GM19438 (cell line): ENCODE data around the gene BAZ2A.
"Not testable (repeated sequence)": the region's sequence is repeated elsewhere in the genome, so short reads cannot be mapped to it uniquely, and the experiment has no call there.

Experiments used
- ATAC-seq: cut with Tn5 transposase; IDR thresholded peaks from one replicate; pipeline ENCODE4 v1.9.1; 2021; ENCODE audit warnings: low read depth; ENCODE audit not compliant: unreplicated experiment

Gene BAZ2A

GRCh38 chr12:56630180-56630632, at the start of gene BAZ2A:
TSS of gene BAZ2A (minus strand) at chr12:56630326. CDS start at chr12:56617530, 12,796 bp downstream.
- peak; percentile 42 for ATAC-seq

GRCh38 chr12:56678852-56679251, 48.7 kb upstream of the BAZ2A start:
- no peak for ATAC-seq

GRCh38 chr12:56677680-56678079, 47.6 kb upstream of the BAZ2A start:
- no peak for ATAC-seq

GRCh38 chr12:56676851-56677580, 46.9 kb upstream of the BAZ2A start:
- ATAC-seq, result no peak

- ATAC-seq, result no peak
These were observed 41.5 kb upstream of the BAZ2A start for GRCh38 chr12:56671608-56672007.

GRCh38 chr12:56670836-56671235, 40.7 kb upstream of the BAZ2A start:
- no peak for ATAC-seq

GRCh38 chr12:56668197-56668457, 38.0 kb upstream of the BAZ2A start:
- ATAC-seq, result no peak

GRCh38 chr12:56661979-56662638, 32.0 kb upstream of the BAZ2A start:
- no peak for ATAC-seq

- ATAC-seq, result no peak
These were observed 31.4 kb upstream of the BAZ2A start for GRCh38 chr12:56661560-56661959.

- no peak for ATAC-seq
These were observed 28.8 kb upstream of the BAZ2A start for GRCh38 chr12:56658921-56659320.

- ATAC-seq, result no peak
These were observed 27.6 kb upstream of the BAZ2A start for GRCh38 chr12:56657416-56658379.

- ATAC-seq, result not testable (repeated sequence)
These were observed 23.7 kb upstream of the BAZ2A start for GRCh38 chr12:56653781-56654180.

GRCh38 chr12:56648023-56648422, 17.9 kb upstream of the BAZ2A start:
- ATAC-seq, result not testable (repeated sequence)

- ATAC-seq, result peak; percentile 98
These were observed 15.8 kb upstream of the BAZ2A start, which contains the start of gene ATP5F1B for GRCh38 chr12:56645717-56646446. TSS of gene ATP5F1B (minus strand) at chr12:56645984. CDS start at chr12:56645963, 21 bp downstream.

GRCh38 chr12:56645201-56645716, 15.1 kb upstream of the BAZ2A start:
- no peak for ATAC-seq

GRCh38 chr12:56644654-56645053, 14.5 kb upstream of the BAZ2A start:
- ATAC-seq, result no peak

- ATAC-seq, result no peak
These were observed 11.1 kb upstream of the BAZ2A start for GRCh38 chr12:56641219-56641618.

GRCh38 chr12:56637621-56638020, 7.5 kb upstream of the BAZ2A start:
- ATAC-seq, result no peak

GRCh38 chr12:56636675-56637540, 6.8 kb upstream of the BAZ2A start:
- ATAC-seq, result peak; percentile 40
